GM18868 (cell line): ENCODE data around the gene EDDM13.
"Not testable (repeated sequence)": the region's sequence is repeated elsewhere in the genome, so short reads cannot be mapped to it uniquely, and the experiment has no call there.

Experiments used
- ATAC-seq: cut with Tn5 transposase; IDR thresholded peaks from one replicate; pipeline ENCODE4 v1.9.1; 2021; ENCODE audit warnings: mild to moderate bottlenecking, moderate library complexity; ENCODE audit not compliant: unreplicated experiment

The EDDM13 gene, protein sequence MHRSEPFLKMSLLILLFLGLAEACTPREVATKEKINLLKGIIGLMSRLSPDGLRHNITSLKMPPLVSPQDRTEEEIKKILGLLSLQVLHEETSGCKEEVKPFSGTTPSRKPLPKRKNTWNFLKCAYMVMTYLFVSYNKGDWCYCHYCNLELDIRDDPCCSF

DNA sequence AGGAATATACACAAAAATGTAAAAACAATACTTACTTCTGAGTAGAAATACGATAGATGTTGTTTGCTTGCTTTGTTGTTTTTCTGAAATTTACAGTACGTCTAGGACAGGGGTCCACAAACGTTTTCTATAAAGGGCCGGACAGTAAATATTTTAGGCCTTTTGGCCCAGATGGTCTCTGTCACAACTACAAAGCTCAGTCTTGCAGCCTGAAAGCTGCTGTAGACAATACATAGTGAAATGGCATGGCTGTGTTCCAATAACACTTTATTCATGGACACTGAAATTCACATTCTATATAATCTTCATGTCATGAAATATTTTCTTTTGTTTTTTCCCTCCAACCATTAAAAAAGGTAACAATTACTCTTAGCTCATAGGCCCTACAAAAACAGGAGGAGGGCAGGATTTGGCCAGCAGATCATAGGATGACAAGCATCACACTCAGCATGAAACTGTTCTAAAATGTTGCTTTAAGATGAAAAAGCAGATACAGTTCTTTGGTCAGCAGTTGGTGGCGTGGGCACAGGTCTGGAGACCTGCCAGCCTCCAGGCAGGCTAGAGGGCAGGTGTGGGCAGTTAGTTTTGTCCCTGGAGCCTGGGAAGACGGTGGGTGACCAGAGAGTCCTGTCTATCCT, at the start of gene EDDM13:
EDDM13 (plus strand) TSS at position 588 of the 638 bp plus-strand sequence. CDS start 87 bp downstream, outside the sequence.
- no peak for ATAC-seq

GRCh38 chr19:56222901-56223300, 49.6 kb upstream of the EDDM13 start:
- ATAC-seq = no peak

- no peak for ATAC-seq
These were observed 49.1 kb upstream of the EDDM13 start for GRCh38 chr19:56223481-56223880.

GRCh38 chr19:56245121-56245740, 27.3 kb upstream of the EDDM13 start:
- no peak for ATAC-seq

DNA sequence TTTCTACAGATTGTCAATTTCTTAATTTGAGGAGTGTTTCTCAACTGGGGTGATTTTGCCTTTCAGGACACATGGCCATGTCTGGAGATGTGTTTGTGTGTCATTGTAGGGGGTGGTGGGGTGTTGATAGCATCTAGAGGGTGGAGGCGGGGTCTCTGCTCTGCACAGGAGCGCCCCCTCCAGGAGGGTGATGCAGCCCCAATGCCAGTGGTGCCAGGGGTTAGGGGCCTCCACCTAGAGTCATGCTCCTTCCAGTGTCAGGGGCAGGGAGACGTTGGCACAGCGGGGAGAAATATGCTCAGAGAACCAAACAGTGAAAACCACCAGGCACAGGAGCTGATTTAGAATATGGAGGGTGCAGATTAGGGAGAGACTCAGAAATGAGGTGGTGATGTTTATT, 26.8 kb upstream of the EDDM13 start:
- ATAC-seq = not testable (repeated sequence)

DNA sequence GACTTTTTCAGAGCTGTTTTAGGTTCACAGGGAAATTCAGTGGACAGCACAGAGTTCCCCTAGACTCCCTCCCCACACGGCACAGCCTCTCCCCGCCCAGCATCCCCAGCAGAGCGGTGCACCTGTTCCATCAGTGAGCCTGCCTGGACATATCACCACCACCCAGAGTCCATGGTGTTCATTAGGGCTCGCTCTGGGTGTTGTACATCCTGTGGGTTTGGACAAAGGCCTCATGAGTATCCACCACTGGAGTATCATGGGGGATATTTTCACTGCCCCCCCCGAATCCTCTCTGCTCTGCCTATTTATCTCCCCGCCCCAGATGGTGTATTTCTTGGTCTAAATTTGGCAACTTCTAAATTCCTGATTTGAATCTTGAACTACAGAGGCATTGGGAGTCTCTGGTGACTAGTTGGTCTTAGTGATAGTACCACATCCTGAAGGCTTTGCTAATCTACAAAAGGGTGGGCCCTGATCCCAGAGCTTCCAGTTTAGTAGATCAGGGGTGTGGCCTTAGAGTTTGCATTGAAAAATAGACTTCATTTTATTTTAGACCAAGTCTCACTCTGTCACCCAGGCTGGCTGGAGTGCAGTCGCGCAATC, 23.7 kb upstream of the EDDM13 start:
- ATAC-seq = not testable (repeated sequence)

DNA sequence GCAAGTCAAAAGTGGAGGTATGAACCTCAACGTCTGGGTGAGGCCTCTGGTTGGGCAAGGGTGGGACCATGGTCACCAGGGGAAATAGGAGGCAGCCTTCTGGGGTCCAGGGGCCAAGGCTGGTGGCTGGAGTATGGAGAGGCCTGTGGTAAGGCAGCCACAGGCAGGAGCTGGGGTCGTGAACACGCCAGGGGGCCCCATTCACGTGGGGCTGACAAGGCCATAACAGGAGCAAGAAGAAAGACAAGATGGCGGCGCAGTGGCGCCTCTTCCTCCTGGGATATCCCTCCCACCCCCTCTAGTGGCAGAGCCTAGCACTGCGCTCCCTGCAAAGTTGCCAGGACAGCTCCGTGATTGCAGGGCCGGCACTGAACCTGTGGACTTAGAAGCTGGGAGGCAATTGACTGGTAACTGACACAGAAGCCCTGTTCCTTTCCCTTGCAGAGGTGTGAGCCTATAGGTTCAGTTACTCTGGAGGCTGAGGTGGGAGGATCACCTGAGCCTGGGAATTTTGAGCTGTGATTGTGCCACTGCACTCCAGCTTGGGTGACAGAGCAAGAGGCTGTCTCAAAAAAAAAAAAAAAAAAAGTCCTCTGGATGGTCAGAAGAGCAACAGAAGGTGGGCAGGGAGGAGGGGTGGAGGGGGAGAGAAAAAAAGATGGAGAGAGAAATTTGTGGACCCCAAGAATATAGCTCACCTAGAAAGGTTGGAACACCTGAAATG, 19.7 kb upstream of the EDDM13 start:
- no peak for ATAC-seq

DNA sequence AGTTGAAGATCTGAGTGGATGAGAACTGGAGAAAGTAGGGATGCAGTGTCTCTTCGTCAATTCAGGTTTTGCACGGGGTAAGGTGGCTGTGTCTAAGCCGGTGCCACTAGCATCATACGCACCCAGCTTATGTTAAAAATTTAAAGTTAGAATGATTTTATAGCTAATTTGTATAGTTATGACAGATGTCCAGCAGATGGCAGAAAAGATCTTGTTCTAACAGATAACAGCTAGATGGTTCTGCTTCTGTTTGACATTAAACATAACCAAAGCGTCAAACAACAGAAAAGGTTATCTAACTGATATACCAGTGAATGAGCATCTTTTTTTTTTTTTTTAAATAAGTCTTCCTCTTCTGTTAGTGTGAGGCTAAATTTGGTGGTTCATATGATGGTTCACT, 18.8 kb upstream of the EDDM13 start:
- no peak for ATAC-seq

- no peak for ATAC-seq
These were observed 14.3 kb upstream of the EDDM13 start for GRCh38 chr19:56258272-56258671.

GRCh38 chr19:56261145-56261544, 11.4 kb upstream of the EDDM13 start:
- no peak for ATAC-seq

- not testable (repeated sequence) for ATAC-seq
These were observed 10.6 kb upstream of the EDDM13 start for GRCh38 chr19:56261932-56262331.

GRCh38 chr19:56263319-56263718, 9.2 kb upstream of the EDDM13 start:
- no peak for ATAC-seq

DNA sequence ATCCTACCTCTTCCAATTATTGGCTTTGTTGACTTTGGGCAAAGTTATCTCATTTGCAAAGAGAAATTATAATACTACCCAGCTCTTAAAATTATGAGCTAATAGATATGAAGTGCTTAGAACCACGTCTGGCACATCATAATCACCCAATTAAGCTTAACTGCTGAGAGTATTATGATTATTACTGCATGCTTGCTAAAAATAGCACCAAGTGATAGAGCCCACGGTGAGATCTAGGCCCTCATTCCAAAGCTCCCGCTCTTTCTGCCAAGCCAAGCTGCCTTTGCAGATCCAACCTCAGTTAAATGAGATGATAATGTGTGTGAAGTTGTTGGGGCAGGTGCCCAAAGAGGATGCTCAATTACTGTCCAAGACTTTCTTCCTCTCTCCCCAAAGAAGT, 6.5 kb upstream of the EDDM13 start:
- no peak for ATAC-seq

DNA sequence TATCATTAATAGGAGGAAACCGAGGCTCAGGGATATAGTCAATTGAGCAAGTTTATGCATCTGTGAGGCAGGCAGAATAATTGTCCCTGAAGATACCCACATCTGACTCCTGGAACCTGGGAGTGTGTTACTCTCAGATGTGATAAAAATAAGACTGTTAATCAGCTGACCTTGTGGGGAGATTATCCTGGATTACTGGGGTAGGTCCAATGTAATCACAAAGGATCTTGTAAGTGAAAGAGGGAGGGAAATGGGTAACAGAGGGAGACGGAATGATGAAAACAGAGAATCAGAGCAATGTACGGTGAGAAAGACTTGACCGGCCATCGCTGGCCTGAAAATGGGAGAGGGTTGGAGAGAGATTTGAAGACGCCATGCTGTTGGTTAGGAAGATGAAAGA, 3.2 kb upstream of the EDDM13 start:
- no peak for ATAC-seq

- no peak for ATAC-seq
These were observed 1.9 kb upstream of the EDDM13 start for GRCh38 chr19:56270676-56271075.

DNA sequence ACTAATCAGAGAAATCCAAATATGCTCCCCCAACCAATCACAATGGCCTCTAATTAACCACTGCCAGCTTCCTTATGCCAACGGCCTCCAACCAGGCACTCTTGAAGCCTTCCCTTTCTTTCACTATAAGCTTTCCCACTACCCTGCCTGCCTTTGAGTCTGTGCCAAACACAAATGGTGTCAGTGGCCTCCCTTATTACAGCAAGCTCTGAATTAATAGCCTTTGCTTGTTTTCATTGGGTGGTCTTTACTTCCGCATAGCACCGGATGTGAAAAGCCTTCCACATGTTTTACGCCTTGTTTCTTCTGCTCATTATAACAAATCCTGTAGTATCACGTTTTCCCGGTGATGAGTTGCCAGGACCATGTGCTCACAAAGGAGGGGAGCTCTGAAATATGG, 1.4 kb upstream of the EDDM13 start:
- ATAC-seq = no peak

- ATAC-seq = no peak
These were observed 1.1 kb downstream of the EDDM13 start for GRCh38 chr19:56273563-56274117.

- no peak for ATAC-seq
These were observed 10.3 kb downstream of the EDDM13 start for GRCh38 chr19:56282809-56283208.

DNA sequence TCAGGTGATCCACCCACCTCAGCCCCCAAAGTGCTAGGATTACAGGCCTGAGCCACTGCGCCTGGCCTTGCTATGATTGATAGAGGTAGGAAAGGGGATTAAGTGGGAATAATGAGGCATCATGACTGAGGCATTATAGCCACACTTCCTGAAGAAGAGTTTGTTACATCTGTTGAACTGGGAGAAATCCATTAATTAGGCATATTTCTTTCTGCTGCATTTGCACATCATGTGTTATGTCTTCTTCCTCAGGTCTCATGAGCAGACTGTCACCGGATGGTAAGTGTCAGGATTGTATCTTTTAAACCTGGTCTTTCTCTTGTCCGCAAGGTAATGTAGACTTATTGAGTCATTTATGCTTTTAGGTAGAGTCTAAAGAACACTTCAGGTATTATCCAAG, 12.2 kb downstream of the EDDM13 start:
- ATAC-seq = no peak

DNA sequence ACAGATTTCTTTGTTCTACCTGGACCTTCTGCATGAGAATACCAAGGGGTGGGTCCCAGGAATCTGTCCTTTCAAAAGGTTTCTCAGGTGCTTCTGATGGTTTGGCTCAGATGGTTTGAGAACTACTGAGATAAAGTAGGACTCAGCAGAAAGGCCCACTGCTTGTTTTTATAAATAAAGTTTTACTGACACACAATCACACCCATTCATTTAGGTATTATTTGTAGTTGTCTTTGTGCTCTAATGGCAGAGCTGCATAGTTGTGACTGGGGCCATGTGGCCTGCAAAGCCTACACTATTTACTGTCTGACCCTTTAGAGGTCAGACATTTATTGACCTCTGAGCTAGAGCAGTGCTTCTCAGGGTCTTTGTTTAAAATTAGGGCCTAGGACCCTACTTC, 17.6 kb downstream of the EDDM13 start:
- no peak for ATAC-seq

GRCh38 chr19:56291867-56292266, 19.3 kb downstream of the EDDM13 start:
- ATAC-seq = no peak
